Gastroesophageal sphincter (tissue), 3 donors: ENCODE data around the gene SATB1.

Experiments
- POLR2AphosphoS5 ChIP-seq: sonication (generic); formaldehyde crosslinking; IDR thresholded peaks from one replicate; pipeline ENCODE4 v1.6.1; 2017; ENCODE audit warnings: antibody characterized with exemption
- TF ChIP-seq, protein P1 (sequence below), 4 experiments: fragments of 200-600 bp in 2 of 4; fragments of 450-650 bp in 2 of 4; sonication (generic) in 1 of 4; IDR thresholded peaks; one replicate each; pipeline ENCODE4 v1.5.1; 2017 to 2019; ENCODE audit warnings: antibody characterized with exemption in 4 of 4, mild to moderate bottlenecking in 2 of 4, moderate library complexity in 2 of 4

DNA sequence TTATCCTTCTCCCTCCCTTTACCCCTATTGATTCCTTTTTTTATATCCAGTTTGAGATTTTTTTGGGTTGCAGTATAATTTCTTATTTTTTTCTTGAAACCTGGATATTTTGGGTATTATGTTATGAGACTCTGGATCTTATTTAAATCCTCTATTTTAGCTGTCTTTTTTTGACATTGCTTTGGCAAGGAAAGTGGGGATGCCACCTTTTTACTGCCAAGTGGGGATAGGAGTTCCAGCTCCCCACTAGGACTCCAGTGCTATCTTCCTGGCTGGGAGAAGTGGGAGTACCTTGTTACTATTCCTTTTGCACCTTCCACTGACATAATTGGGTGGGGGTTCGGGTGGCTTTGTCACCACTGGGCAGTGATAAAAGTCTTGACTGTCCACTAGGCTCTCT lies 87.9 kb downstream of the SATB1 start:
- TF ChIP-seq, protein P1, sequence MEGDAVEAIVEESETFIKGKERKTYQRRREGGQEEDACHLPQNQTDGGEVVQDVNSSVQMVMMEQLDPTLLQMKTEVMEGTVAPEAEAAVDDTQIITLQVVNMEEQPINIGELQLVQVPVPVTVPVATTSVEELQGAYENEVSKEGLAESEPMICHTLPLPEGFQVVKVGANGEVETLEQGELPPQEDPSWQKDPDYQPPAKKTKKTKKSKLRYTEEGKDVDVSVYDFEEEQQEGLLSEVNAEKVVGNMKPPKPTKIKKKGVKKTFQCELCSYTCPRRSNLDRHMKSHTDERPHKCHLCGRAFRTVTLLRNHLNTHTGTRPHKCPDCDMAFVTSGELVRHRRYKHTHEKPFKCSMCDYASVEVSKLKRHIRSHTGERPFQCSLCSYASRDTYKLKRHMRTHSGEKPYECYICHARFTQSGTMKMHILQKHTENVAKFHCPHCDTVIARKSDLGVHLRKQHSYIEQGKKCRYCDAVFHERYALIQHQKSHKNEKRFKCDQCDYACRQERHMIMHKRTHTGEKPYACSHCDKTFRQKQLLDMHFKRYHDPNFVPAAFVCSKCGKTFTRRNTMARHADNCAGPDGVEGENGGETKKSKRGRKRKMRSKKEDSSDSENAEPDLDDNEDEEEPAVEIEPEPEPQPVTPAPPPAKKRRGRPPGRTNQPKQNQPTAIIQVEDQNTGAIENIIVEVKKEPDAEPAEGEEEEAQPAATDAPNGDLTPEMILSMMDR (IDR thresholded peaks at IDR 0.05): no peak
- no peak for TF ChIP-seq POLR2AphosphoS5
